HepG2 (cell line): ENCODE results near the gene ARPC5. TPM values are rescaled to one million over a fixed set of nuclear protein-coding genes. Genes with fewer than 3 reads are reported as not detected.

Experiments used
- ATAC-seq: fragments of 200-7000 bp; cut with Tn5 transposase; 3 replicates; pipeline ENCODE4 v1.9.1; 2020; ENCODE audit warnings: mild to moderate bottlenecking, moderate library complexity
- BruUV-seq: library from RNA; stranded (reverse); fragments of 400-500 nt; replicated peaks from 2 replicates; lab custom pipeline; 2021; lab: Mats Ljungman, UMichigan
- CTCF ChIA-PET: fragments of 300-600 bp; formaldehyde crosslinking; extraction: SDS; loops from one replicate; lab custom pipeline; 2021; ENCODE audit warnings: low total read pairs, inconsistent platforms, low intra/inter-chr PET ratio; lab: Yijun Ruan, JAX
- POLR2A ChIA-PET: fragments of 350-600 bp; sonication (Branson Sonifier 250); formaldehyde crosslinking; loops from one replicate; lab custom pipeline; 2020; ENCODE audit warnings: antibody characterized with exemption, inconsistent platforms; lab: Yijun Ruan, JAX
- DNase-seq: peaks from one replicate; pipeline ENCODE4 v3.0.0-alpha.2; 2015; ENCODE audit warnings: low spot score
- FAIRE-seq: peaks from 3 replicates; lab custom pipeline; 2011; peaks lifted over from hg19 to GRCh38; lab: Jason Lieb, UNC
- H2AFZ ChIP-seq: one replicate; pipeline ENCODE4 v1.6.1; 2011; ENCODE audit warnings: low read length, inconsistent platforms
- H3K27ac ChIP-seq: fragments of 300-600 bp; 3 replicates; pipeline ENCODE4 v1.8.0; 2011; ENCODE audit warnings: mixed run types, mild to moderate bottlenecking, mixed read lengths, low read length, inconsistent platforms; ENCODE audit not compliant: insufficient read depth; ENCODE audit errors: extremely low read length
- H3K27me3 ChIP-seq, 2 experiments: fragments of 200-600 bp in 1 of 2; 2 replicates in 1 of 2; 3 replicates in 1 of 2; pipeline versions ENCODE4 v1.6.0 to v1.8.0; 2011; ENCODE audit warnings: low read length in 2 of 2, mild to moderate bottlenecking in 2 of 2, moderate library complexity in 2 of 2, inconsistent platforms in 1 of 2; ENCODE audit not compliant: insufficient read depth in 2 of 2, control insufficient read depth in 1 of 2
- H3K36me3 ChIP-seq, 2 experiments: fragments of 200-600 bp in 1 of 2; replicated peaks in 1 of 2; 2 replicates in 1 of 2; 3 replicates in 1 of 2; pipeline versions ENCODE4 v1.5.1 to v1.8.0; 2011; ENCODE audit warnings: low read length in 2 of 2, inconsistent platforms in 1 of 2; ENCODE audit not compliant: insufficient read depth in 2 of 2, control insufficient read depth in 1 of 2
- H3K4me1 ChIP-seq: 2 replicates; pipeline ENCODE4 v1.5.1; 2012; ENCODE audit warnings: low read length, inconsistent platforms; ENCODE audit not compliant: insufficient read depth
- H3K4me2 ChIP-seq: 2 replicates; pipeline ENCODE4 v1.6.0; 2011; ENCODE audit warnings: low read depth, low read length, inconsistent platforms
- H3K4me3 ChIP-seq, 3 experiments: fragments of 200-600 bp in 1 of 3; sonication (generic), shearing (Covaris generic) in 1 of 3; replicated peaks in 1 of 3; 2 replicates each; pipeline ENCODE4 v1.5.1; 2011 to 2016; ENCODE audit warnings: low read length in 3 of 3, inconsistent platforms in 2 of 3, low read depth in 2 of 3, mild to moderate bottlenecking in 2 of 3, control low read depth in 1 of 3, mixed read lengths in 1 of 3; ENCODE audit not compliant: insufficient read depth in 1 of 3
- H3K79me2 ChIP-seq: one replicate; pipeline ENCODE4 v1.6.1; 2011; ENCODE audit warnings: low read length, inconsistent platforms; ENCODE audit not compliant: insufficient read depth
- H3K9ac ChIP-seq: 2 replicates; pipeline ENCODE4 v1.6.0; 2011; ENCODE audit warnings: mild to moderate bottlenecking, low read depth, low read length, inconsistent platforms; ENCODE audit not compliant: insufficient read depth
- H3K9me3 ChIP-seq: 2 replicates; pipeline ENCODE4 v1.5.1; 2012; ENCODE audit warnings: mild to moderate bottlenecking, low read length
- H4K20me1 ChIP-seq: 2 replicates; pipeline ENCODE4 v1.6.0; 2011; ENCODE audit warnings: inconsistent platforms, mild to moderate bottlenecking, low read length, moderate library complexity; ENCODE audit not compliant: insufficient read depth
- FOXO4 ChIP-seq: sonication (generic); formaldehyde crosslinking; conservative IDR thresholded peaks from 2 replicates; pipeline ENCODE4 v1.8.1; 2023; ENCODE audit warnings: missing genetic modification reagents
- HOMEZ ChIP-seq: IDR thresholded peaks from 2 replicates; pipeline ENCODE4 v1.6.1; 2016; ENCODE audit warnings: low read depth
- KLF9 ChIP-seq: IDR thresholded peaks from 2 replicates; pipeline ENCODE4 v1.6.1; 2016; ENCODE audit warnings: low read depth
- RFX5 ChIP-seq: IDR thresholded peaks from 2 replicates; pipeline ENCODE4 v1.6.1; 2011; ENCODE audit warnings: low read depth, low read length, improper control_type of control experiment
- SRSF1 ChIP-seq: fragments of 200-400 bp; formaldehyde crosslinking; optimal IDR thresholded peaks from 2 replicates; pipeline ENCODE3; 2017; ENCODE audit warnings: mild to moderate bottlenecking, low read depth, low read length, moderate library complexity
- ZFP36 ChIP-seq: fragments of 150-350 bp; IDR thresholded peaks from 2 replicates; pipeline ENCODE4 v1.6.1; 2018; ENCODE audit warnings: borderline replicate concordance, low read length, low read depth; ENCODE audit not compliant: partially characterized antibody
- ZNF205 ChIP-seq: IDR thresholded peaks from 2 replicates; pipeline ENCODE4 v1.6.1; 2018; ENCODE audit warnings: missing biosample characterization, missing genetic modification reagents
- ZNF350 ChIP-seq: sonication (generic); formaldehyde crosslinking; IDR thresholded peaks from 2 replicates; pipeline ENCODE4 v1.4.0; 2020; ENCODE audit warnings: mild to moderate bottlenecking, low read depth, missing genetic modification reagents, borderline replicate concordance
- ZNF607 ChIP-seq: sonication (generic); formaldehyde crosslinking; IDR thresholded peaks from 2 replicates; pipeline ENCODE4 v1.5.1; 2020; ENCODE audit warnings: missing genetic modification reagents, mild to moderate bottlenecking, borderline replicate concordance
- in situ Hi-C: cut with HindIII; loops from 2 replicates; pipeline ENCODE4 v1.10.0; 2017; ENCODE audit warnings: low pct_unique_long_range_greater_than_20kb; ENCODE audit not compliant: extremely low pct_ligation_motif_present
- intact Hi-C: fragments of 100-400 bp; cut with micrococcal nuclease; formaldehyde crosslinking; loops from one replicate; pipeline ENCODE4 v1.10.0; 2022; ENCODE audit not compliant: unreplicated experiment
- polyA plus RNA-seq, 8 experiments: library from polyadenylated mRNA; depleted of rRNA in 3 of 8; stranded (reverse) in 7 of 8; unstranded in 1 of 8; fragments of >200 nt; fragmentation: Illumina TruSeq in 4 of 8; extraction: Trizol in 4 of 8; gene quantifications; 2 replicates each; pipeline versions ENCODE4 v1.2.1 to v1.2.3, GENCODE V29; 2011 to 2016; ENCODE audit warnings: low read depth in 4 of 8, missing spikeins in 1 of 8, mixed read lengths in 1 of 8; ENCODE audit not compliant: insufficient read depth in 1 of 8
- total RNA-seq, 5 experiments: library from RNA; depleted of rRNA; stranded (reverse); fragments of >200 nt; fragmentation: Illumina TruSeq; extraction: Trizol; gene quantifications; 2 replicates each; pipeline ENCODE4 v1.2.3, GENCODE V29; 2016; ENCODE audit warnings: low read depth in 1 of 5

ARPC5 gene
- total and polyA plus RNA-seq, 2 of the 13 experiments (the other 11 are each of a cell fraction or from before 2014, with no cell fraction given) = 48.4 to 106 TPM

- no peak for TF ChIP-seq HOMEZ (CRISPR knock-in tag)
- no peak for TF ChIP-seq ZNF607 (CRISPR knock-in tag)
- TF ChIP-seq KLF9 (CRISPR knock-in tag) = no peak
- TF ChIP-seq FOXO4 (CRISPR knock-in tag) = no peak
- no peak for TF ChIP-seq ZNF205
- no peak for TF ChIP-seq ZNF350
- TF ChIP-seq SRSF1 = no peak
Observed at GRCh38 chr1:183655562-183656075, 20.0 kb upstream of the ARPC5 start (continued).

- Histone ChIP-seq H2AFZ (no peak overlapping the region), H3K27ac (no peak overlapping the region), H3K4me2 (no peak overlapping the region), H3K9me3 (no peaks in the 10 kb centered on the region), H3K4me1 (peaks cover 14% of the 10 kb centered on the region), H3K36me3 (no peaks in the 10 kb centered on the region), H3K79me2 (no peaks in the 10 kb centered on the region), H3K9ac (no peak overlapping the region), H3K4me3 (no peak overlapping the region), H4K20me1 (no peaks in the 10 kb centered on the region), H3K27me3 (no peaks in the 10 kb centered on the region)
- in situ Hi-C loops (loop anchor here (5.0 kb wide), 1 partner anchor 258 kb away; no protein-coding TSS in a partner anchor), intact Hi-C loops (loop anchor here (1.0 kb wide), 2 partner anchors 31 to 262 kb away; no protein-coding TSS in a partner anchor)
- no peak for ATAC-seq
- TF ChIP-seq RFX5 (no peak), ZFP36 (no peak)
- no peak for FAIRE-seq
- ChIA-PET CTCF (interaction anchor here (3.2 to 3.3 kb wide), 2 partner anchors 30 to 261 kb away, joined by 35 to 36 read pairs; no protein-coding TSS in a partner anchor), POLR2A (no interaction called here)
- no TSS peak for BruUV-seq
- no peak for DNase-seq
Observed at GRCh38 chr1:183654706-183655105, 19.1 kb upstream of the ARPC5 start.
